ENCODE measurements around the gene CCR5.
"Not testable (repeated sequence)": the region's sequence is repeated elsewhere in the genome, so short reads cannot be mapped to it uniquely, and the experiment has no call there.

The CCR5 gene

GRCh38 chr3:46370839-46371518, at the start of gene CCR5:
CCR5 (plus strand) TSS chr3:46370946; CDS start chr3:46372903, 1,957 bp downstream.
- DNase-seq: no peak

DNA sequence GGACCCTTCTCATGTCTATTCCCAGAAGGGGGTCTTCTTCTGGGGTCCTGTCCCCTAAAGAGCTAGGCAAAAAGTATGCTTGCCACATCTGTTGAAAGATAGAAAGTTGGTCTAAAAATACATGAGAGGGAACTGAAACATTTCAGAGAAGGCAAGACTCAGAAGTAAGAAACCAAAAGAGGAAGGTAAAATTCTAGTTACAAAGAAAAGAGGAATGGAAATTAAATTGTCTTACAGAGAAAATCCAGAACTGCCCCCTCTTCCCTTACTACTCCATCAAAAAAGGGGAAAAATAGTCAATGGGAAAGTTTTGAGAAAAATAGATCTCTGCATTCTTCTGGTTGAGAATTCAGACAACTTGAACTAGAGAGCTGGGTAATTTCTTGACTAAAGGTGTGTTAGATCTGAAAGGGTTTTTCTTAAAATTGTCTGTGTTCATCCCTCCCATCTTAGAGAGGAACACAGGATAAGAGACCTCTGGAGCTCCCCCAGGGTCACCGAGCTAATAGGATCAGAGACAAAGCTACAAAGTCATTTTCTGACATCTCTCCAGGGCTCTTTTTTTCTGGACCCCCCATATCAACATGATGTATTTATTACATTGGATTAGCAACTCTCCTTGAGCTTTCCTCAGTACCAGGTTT, 49.2 kb upstream of the CCR5 start:
- no peak for DNase-seq

DNA sequence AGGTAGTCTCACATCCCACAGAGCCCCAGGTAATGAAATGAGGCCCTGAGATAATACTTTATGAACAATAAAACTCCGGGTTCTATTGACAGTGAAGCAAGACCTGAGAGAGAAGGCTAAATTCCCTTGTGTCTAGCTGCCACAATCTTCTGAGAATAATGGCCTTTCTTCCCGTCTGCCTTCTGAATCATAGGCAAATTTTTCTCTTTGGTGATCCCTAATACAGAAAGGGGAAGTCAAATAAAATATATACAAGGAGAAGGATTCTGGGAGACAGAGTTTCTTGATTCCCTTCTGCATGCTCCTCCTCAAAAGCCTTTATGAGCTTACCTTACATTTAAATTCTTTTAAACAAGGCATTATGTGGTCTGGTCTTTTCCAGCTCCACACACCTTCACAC, 46.7 kb upstream of the CCR5 start:
- DNase-seq: no peak

DNA sequence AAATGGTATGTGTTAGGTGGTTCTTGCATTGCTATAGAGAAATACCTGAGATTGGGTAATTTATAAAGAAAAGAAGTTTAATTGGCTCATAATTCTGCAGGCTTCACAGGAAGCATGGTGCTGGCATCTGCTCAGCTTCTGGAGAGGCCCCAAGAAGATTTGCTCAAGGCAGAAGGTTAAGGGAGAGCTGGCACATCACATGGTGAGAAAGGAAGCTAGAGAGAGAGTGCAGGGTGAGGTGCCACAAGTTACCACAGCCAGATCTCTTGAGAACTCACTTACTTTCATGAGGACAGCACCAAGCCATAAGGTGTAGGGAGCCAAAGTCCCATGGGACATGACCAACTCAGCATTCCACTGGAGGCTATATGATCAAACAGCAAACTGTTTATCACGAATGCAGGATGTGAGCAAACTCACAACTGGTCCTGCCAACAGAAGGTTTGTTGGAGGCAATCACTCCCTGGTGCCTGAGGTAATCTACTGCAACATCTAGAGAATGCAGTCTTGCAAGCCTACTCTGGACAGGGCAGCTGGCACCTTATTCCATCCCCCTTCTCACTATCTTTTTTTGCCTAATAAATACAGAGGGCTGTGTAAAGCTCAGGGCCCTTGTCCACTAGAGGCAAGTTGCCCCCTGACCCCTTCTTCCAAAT, 45.0 kb upstream of the CCR5 start:
- DNase-seq: no peak

DNA sequence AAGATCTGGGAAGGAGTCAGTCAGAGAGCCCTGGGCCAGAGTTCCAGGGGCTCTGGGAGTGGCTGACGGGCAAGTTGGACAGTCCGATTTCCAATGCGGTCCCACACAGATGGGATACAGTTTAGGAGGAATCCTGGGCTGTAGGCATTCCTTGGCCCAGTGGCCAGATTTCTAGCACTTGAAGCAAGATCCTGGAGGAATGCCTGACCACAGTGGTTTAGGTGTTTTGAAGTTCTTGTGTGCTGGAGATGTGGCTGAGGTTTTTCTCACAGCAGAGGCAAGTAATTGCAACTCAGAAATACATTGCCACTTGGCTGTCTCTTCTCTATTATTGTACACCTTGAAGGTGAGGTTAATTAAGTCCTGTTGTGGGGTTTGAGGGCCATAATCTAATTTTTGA, 40.1 kb upstream of the CCR5 start:
- DNase-seq: not testable (repeated sequence)

DNA sequence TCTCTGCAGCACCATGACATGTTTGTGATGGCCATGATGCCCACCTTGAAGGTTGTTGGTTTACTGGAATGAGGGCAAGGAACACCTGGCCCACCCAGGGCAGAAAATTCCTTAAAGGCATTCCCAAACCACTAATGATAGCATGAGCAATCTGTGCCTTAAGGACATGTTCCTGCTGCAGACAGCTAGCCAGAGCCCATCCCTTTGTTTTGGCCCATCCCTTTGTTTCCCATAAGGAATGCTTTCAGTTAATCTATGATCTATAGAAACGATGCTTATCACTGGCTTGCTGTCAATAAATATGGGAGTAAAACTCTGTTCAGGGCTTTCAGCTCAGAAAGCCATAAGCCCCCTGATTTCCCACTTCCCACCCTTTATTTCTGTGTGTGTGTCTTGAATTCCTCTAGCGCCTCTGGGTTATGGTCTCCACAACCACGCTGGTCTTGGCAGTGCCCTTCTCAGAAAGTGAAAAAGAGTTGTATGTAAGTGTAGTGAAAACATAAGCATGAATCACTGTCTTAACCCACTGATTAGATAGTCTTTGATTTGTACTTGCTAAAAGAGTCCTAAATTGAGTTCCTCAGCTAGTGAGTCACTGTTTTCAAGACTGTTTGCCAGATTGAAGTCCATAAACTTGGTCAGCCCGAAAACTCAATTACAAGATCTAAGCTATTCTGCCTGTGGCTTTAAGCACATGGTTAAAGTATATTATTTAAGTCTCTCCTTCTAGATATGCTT, 35.8 kb upstream of the CCR5 start:
- DNase-seq: no peak

DNA sequence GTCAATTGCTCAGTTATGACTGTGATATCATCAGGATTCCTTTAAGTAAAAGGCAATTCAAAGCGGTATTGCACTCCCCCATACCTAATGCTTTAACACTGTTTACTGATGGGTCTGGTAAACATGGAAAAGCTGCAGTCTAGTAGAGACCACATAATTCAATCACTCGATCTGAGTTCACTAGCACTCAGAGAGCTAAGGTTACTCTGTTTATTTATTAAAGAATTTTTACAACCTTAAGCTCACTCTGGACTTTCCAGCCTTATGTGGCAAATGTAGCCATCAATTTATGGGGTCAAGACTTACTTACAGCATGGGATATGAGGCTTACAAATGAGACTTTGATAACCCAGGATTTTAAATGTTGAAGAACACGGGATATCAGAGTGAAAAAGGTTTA, 35.2 kb upstream of the CCR5 start:
- no peak for DNase-seq

DNA sequence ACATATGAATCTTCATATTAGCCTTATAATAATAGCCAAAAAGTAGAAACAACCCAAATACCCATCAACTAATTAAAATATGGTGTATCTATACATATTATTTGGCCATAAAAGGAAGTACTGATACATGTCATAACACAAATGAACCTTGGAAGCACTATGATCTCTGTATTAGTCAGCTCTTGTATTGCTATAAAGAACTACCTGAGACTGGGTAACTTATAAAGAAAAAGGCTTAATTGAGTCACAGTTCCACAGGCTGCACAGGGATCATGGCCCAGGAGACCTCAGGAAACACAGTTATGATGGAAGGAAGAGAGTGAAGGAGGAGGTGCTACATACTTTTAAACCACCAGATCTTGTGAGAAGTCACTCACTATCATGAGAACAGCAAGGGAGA, 32.8 kb upstream of the CCR5 start:
- no peak for DNase-seq

GRCh38 chr3:46338840-46339239, 31.9 kb upstream of the CCR5 start:
- DNase-seq: no peak

GRCh38 chr3:46344476-46344875, 26.3 kb upstream of the CCR5 start:
- no peak for DNase-seq

DNA sequence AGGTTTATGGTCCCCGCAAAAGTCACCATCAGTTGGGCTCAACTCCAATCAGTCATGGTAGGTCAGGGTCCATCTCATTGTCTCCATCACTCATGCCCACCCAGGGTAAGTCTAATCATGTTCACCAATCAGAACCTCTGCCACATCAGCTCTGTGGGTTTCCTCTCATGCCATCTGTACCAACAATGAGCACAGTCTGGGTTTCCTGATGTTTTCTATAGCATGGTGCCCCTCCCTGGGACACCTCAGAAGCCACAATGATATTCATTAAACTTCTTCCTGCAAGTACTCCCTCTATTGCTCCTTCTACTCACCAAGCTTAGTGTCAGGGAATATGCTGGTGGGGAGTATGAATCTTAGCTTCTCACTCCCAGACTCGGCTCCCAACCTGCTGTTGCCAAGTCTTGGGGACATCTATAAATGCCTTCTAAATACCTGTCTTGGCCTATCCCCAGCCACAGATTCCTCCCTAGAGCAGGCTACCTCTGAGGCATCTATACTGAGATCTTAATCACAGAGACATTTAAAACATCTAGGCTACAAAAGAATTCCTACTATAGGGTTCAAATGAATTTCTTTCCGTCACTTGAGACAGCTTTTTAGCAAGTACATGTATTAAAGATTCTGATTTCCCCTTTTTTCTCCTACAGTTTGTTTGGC, 21.8 kb upstream of the CCR5 start:
- DNase-seq: no peak

GRCh38 chr3:46349484-46350261, 21.1 kb upstream of the CCR5 start:
- no peak for DNase-seq

DNA sequence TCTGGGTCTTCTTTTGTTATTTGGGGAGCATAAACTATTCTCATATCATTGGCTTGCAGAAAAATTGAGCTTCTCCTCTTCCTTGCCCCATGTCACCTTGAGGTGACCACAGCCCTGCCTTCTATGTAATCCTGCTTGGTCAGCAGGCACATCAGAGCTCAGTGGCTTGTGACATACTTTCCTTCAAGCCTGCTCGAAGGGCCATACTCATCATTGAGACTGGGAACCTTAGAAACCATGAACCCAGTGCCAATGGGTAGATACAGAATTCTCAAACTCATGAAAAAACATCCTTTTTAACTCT, 20.5 kb upstream of the CCR5 start:
- no peak for DNase-seq

DNA sequence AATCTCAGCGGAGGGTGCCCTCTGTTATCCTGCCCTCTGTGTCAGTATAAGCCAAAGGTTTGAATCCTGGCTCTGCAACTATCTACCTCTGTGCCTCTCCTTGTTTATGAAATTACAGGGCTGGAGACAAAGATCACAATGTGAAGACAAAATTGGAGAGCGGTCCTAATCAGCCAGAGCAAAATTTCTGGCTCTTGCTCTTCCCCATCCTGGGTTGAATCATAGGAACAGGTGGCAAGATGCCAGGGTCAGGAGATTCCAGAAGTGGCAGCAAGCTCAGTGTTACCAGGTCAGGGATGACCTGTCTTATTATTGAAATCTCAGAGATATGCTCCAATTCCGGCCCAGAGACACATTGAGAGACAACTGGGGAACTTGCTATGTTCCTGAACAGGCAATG, 19.1 kb upstream of the CCR5 start:
- no peak for DNase-seq

GRCh38 chr3:46353090-46353489, 17.7 kb upstream of the CCR5 start:
- no peak for DNase-seq

- no peak for DNase-seq
These were observed 16.9 kb upstream of the CCR5 start, which contains the start of gene CCR2 for GRCh38 chr3:46353647-46354410. CCR2 (plus strand) TSS chr3:46354111; CDS start chr3:46357528, 3,417 bp downstream.

- DNase-seq: no peak
These were observed 16.3 kb upstream of the CCR5 start for GRCh38 chr3:46354478-46354877.

- no peak for DNase-seq
These were observed 15.8 kb upstream of the CCR5 start for GRCh38 chr3:46354984-46355383.

- no peak for DNase-seq
These were observed 14.5 kb upstream of the CCR5 start for GRCh38 chr3:46356276-46356675.

GRCh38 chr3:46356909-46357308, 13.8 kb upstream of the CCR5 start:
- no peak for DNase-seq

- DNase-seq: no peak
These were observed 12.3 kb upstream of the CCR5 start for GRCh38 chr3:46358466-46358865.
